Vagina (tissue), 2 donors: ENCODE measurements around the gene NEK11. TPM values are rescaled to one million over a fixed set of nuclear protein-coding genes. Genes with fewer than 3 reads are reported as not detected.

ENCODE experiments used
- DNase-seq, 2 donors: peaks; one replicate each; pipeline ENCODE4 v3.0.0-alpha.2; 2017; ENCODE audit errors: extremely low spot score in 2 of 2
- H3K27ac ChIP-seq: fragments of 200-600 bp; sonication (generic); one replicate; pipeline ENCODE4 v1.5.1; 2019
- H3K27me3 ChIP-seq: fragments of 200-600 bp; sonication (generic); one replicate; pipeline ENCODE4 v1.5.1; 2019
- H3K36me3 ChIP-seq, 2 donors: fragments of 200-600 bp; sonication (generic); one replicate each; pipeline ENCODE4 v1.5.1; 2017 to 2019
- H3K4me1 ChIP-seq: fragments of 200-600 bp; sonication (generic); one replicate; pipeline ENCODE4 v1.5.1; 2019
- H3K4me3 ChIP-seq, 2 donors: fragments of 200-600 bp; sonication (generic); 1 replicate in 1 of 2; 2 replicates in 1 of 2; pipeline ENCODE4 v1.5.1; 2016 to 2019
- H3K9me3 ChIP-seq: fragments of 200-600 bp; sonication (generic); one replicate; pipeline ENCODE4 v1.5.1; 2019
- POLR2A ChIP-seq, 2 donors: fragments of 450-650 bp; IDR thresholded peaks; one replicate each; pipeline ENCODE4 v1.6.1; 2017; ENCODE audit warnings: antibody characterized with exemption in 2 of 2, mild to moderate bottlenecking in 2 of 2, moderate library complexity in 2 of 2
- POLR2AphosphoS5 ChIP-seq, 2 donors: sonication (generic); formaldehyde crosslinking; IDR thresholded peaks; one replicate each; pipeline ENCODE4 v1.9.0; 2017; ENCODE audit warnings: antibody characterized with exemption in 2 of 2, mild to moderate bottlenecking in 2 of 2, low read depth in 1 of 2; ENCODE audit not compliant: insufficient read depth in 1 of 2
- intact Hi-C: fragments of 100-400 bp; cut with DNase I; formaldehyde crosslinking; loops from one replicate; pipeline ENCODE4 v1.15.1; 2023
- total RNA-seq: library from RNA; depleted of rRNA; stranded (reverse); fragments of >200 nt; gene quantifications from one replicate; pipeline ENCODE4 v1.2.3, GENCODE V29; 2016
- TF ChIP-seq, protein P1 (sequence below), 3 experiments: fragments of 450-650 bp in 2 of 3; fragments of 200-600 bp in 1 of 3; sonication (generic) in 1 of 3; IDR thresholded peaks; one replicate each; pipeline ENCODE4 v1.5.1; 2017 to 2019; ENCODE audit warnings: antibody characterized with exemption in 3 of 3, mild to moderate bottlenecking in 2 of 3, moderate library complexity in 2 of 3

NEK11 gene
- total RNA-seq, 1 donor from 2014 or later, result 8.6 TPM

DNA sequence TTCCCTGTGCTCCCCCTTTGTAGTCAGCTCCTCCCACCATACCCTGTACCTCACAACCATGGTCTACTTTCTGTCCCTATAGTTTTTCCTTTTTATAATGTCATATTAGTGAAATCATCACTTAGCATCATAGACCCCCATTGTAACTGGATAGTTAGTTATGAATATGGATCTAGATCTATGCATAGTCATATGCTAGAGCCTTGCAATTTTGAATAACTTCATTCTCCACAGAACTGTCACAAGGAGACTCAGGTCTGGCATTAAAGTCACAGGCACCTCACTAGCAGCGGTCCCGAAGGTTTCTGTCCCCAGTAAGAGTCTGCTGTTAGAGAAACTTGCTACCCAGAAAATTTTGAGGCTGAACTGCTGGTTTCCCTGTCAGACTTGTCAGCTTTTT is 252.9 kb downstream of the NEK11 start:
- Histone ChIP-seq H3K27ac (no peak overlapping the region), H3K27me3 (no peaks in the 10 kb centered on the region), H3K36me3 (no peaks in the 10 kb centered on the region), H3K4me3 (no peak overlapping the region), H3K4me1 (no peaks in the 10 kb centered on the region), H3K9me3 (no peaks in the 10 kb centered on the region)
- intact Hi-C loops, result no loop called here
- DNase-seq, result no peak
- no peak for TF ChIP-seq POLR2A (IDR thresholded peaks at IDR 0.05)
- TF ChIP-seq, protein P1, sequence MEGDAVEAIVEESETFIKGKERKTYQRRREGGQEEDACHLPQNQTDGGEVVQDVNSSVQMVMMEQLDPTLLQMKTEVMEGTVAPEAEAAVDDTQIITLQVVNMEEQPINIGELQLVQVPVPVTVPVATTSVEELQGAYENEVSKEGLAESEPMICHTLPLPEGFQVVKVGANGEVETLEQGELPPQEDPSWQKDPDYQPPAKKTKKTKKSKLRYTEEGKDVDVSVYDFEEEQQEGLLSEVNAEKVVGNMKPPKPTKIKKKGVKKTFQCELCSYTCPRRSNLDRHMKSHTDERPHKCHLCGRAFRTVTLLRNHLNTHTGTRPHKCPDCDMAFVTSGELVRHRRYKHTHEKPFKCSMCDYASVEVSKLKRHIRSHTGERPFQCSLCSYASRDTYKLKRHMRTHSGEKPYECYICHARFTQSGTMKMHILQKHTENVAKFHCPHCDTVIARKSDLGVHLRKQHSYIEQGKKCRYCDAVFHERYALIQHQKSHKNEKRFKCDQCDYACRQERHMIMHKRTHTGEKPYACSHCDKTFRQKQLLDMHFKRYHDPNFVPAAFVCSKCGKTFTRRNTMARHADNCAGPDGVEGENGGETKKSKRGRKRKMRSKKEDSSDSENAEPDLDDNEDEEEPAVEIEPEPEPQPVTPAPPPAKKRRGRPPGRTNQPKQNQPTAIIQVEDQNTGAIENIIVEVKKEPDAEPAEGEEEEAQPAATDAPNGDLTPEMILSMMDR (IDR thresholded peaks at IDR 0.05), result no peak
- TF ChIP-seq POLR2AphosphoS5 (IDR thresholded peaks at IDR 0.05; ENCODE audit: insufficient read depth in 1 of 2, low read depth in 1 of 2), result no peak

DNA sequence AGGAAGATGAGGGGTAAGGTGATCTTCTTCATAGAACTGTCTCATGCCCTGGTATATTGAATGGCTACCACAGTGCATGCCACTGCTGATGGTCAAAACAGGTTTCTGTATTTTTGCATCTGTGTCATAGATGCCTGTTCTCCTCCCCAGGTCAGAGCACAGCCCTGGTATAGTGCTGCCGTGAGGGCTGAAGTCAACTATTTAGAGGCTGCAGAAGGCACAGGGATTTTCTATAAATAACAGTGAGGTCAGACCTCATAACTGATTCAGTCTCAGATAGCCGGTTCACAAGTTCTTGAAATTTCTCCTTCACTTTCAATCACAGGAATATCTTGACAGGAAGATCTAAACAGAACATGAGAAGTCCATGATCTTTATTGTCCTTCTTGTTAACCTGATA is 255.7 kb downstream of the NEK11 start:
- no peak for DNase-seq
- H3K4me1 ChIP-seq, result no peaks in the 10 kb centered on the region
- TF ChIP-seq, protein P1 (IDR thresholded peaks at IDR 0.05), result no peak
- TF ChIP-seq POLR2A (IDR thresholded peaks at IDR 0.05) (no peak), POLR2AphosphoS5 (IDR thresholded peaks at IDR 0.05; ENCODE audit: insufficient read depth in 1 of 2, low read depth in 1 of 2) (no peak)
- no peaks in the 10 kb centered on the region for H3K9me3 ChIP-seq
- no peak overlapping the region for H3K4me3 ChIP-seq
- no peaks in the 10 kb centered on the region for H3K27me3 ChIP-seq
- intact Hi-C loops, result no loop called here
- H3K27ac ChIP-seq, result no peak overlapping the region
- no peaks in the 10 kb centered on the region for H3K36me3 ChIP-seq

DNA sequence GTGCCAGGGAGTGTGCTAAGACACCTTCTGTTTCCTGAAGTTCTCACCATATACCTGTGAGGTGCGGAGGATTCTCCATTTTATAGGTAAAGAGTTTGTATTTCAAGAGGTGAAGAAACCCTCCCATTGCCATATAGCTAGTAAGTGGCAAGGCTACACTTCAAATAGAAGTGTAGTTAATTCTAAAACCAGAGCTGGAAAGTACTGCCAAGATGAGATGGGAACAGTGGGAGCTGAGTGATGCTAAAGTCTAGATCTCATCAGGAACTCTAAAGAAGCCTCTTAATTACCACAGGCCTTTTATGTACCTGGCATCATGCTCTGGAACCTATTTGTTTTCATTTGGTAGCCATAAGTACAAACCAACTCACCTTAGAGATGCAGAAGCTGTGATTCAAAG is 256.3 kb downstream of the NEK11 start:
- Histone ChIP-seq H3K27me3 (no peaks in the 10 kb centered on the region), H3K36me3 (no peaks in the 10 kb centered on the region), H3K9me3 (no peaks in the 10 kb centered on the region), H3K27ac (no peak overlapping the region), H3K4me3 (no peak overlapping the region), H3K4me1 (no peaks in the 10 kb centered on the region)
- TF ChIP-seq, protein P1 (IDR thresholded peaks at IDR 0.05), result no peak
- no peak for TF ChIP-seq POLR2AphosphoS5 (IDR thresholded peaks at IDR 0.05; ENCODE audit: insufficient read depth in 1 of 2, low read depth in 1 of 2)
- TF ChIP-seq POLR2A (IDR thresholded peaks at IDR 0.05), result no peak
- no peak for DNase-seq
- intact Hi-C loops, result no loop called here

DNA sequence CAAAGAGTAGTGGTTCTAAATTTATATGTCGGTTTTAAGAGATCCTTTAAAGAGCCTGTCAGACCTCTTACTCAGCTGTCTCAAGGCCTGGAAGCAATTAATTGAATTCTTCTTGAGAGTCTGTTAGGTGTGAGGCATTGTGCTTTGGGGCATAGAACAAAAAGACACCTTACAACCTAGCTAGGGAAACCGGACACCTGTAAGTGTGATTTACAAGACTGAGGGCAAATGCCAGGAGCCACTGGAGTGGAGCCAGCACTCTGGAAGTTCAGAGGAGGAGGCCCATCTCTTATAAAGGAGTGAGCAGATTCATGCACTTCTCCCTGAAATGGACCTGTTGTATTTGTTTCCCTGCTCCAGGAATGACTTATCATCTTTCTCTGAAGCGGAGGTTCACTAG is 257.2 kb downstream of the NEK11 start:
- H3K27me3 ChIP-seq, result no peaks in the 10 kb centered on the region
- TF ChIP-seq, protein P1 (IDR thresholded peaks at IDR 0.05), result no peak
- no peak for TF ChIP-seq POLR2A (IDR thresholded peaks at IDR 0.05)
- no peak for TF ChIP-seq POLR2AphosphoS5 (IDR thresholded peaks at IDR 0.05; ENCODE audit: insufficient read depth in 1 of 2, low read depth in 1 of 2)
- intact Hi-C loops, result no loop called here
- DNase-seq, result no peak
- no peaks in the 10 kb centered on the region for H3K4me1 ChIP-seq
- H3K9me3 ChIP-seq, result no peaks in the 10 kb centered on the region
- H3K4me3 ChIP-seq, result no peak overlapping the region
- no peaks in the 10 kb centered on the region for H3K36me3 ChIP-seq
- no peak overlapping the region for H3K27ac ChIP-seq

DNA sequence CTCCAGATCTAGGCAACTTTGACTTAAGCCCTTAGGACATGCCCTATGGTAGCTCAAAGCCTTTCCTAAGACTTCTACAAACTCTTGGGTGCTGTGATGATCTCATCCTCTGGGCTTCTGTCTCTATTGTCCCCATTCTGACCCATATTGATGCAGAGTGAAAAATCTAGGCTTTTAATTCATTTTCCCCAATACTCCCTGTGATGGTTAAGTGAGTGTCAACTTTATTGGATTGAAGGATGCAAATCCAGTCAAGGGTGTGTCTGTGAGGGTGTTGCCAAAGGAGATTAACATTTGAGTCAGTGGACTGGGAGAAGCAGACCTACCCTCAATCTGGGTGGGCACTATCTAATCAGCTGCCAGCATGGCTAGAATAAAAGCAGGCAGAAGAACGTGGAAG is 257.6 kb downstream of the NEK11 start:
- Histone ChIP-seq H3K4me1 (no peaks in the 10 kb centered on the region), H3K9me3 (no peaks in the 10 kb centered on the region), H3K4me3 (no peak overlapping the region), H3K36me3 (no peaks in the 10 kb centered on the region), H3K27ac (no peak overlapping the region), H3K27me3 (no peaks in the 10 kb centered on the region)
- intact Hi-C loops, result no loop called here
- no peak for TF ChIP-seq POLR2AphosphoS5 (IDR thresholded peaks at IDR 0.05; ENCODE audit: insufficient read depth in 1 of 2, low read depth in 1 of 2)
- no peak for TF ChIP-seq POLR2A (IDR thresholded peaks at IDR 0.05)
- TF ChIP-seq, protein P1 (IDR thresholded peaks at IDR 0.05), result no peak
- no peak for DNase-seq
